Muscle of back (tissue), 13 donors: ENCODE measurements around the gene ARL10. TPM values are rescaled to one million over a fixed set of nuclear protein-coding genes. Genes with fewer than 3 reads are reported as not detected.

Source experiments
- DNase-seq, 3 donors: peaks; one replicate each; pipeline versions ENCODE4 v3.0.0 to v3.0.0-alpha.2; 2013
- long read RNA-seq, 9 donors: transcript quantifications; one replicate each; lab custom pipeline, GENCODE V29; 2026
- polyA plus RNA-seq, 10 donors: library from polyadenylated mRNA; unstranded; fragments of 120-200 nt; gene quantifications; one replicate each; pipeline ENCODE4 v1.2.1, GENCODE V29; 2013; ENCODE audit not compliant: insufficient read length in 10 of 10

ARL10 gene, protein sequence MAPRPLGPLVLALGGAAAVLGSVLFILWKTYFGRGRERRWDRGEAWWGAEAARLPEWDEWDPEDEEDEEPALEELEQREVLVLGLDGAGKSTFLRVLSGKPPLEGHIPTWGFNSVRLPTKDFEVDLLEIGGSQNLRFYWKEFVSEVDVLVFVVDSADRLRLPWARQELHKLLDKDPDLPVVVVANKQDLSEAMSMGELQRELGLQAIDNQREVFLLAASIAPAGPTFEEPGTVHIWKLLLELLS
- polyA plus RNA-seq, result 10 to 100 TPM in 6 of 10 donors, 1 to 10 TPM in 4; 8.6 to 13.6 (median 10.9) TPM
- long read RNA-seq, donor 1, full-length matches to known transcripts, result 3 of 3 reads
- long read RNA-seq, donor 1, partial matches to known transcripts, result 0 of 3 reads
- long read RNA-seq, donor 1, other reads (novel, unspliced or antisense), result 0 of 3 reads
- long read RNA-seq, donor 2, partial matches to known transcripts, result 5 of 27 reads
- long read RNA-seq, donor 2, other reads (novel, unspliced or antisense), result 22 of 27 reads
- long read RNA-seq, donor 3, result 0 reads
- long read RNA-seq, donor 4, full-length matches to known transcripts, result 1 of 15 reads
- long read RNA-seq, donor 4, partial matches to known transcripts, result 5 of 15 reads
- long read RNA-seq, donor 4, other reads (novel, unspliced or antisense), result 9 of 15 reads
- long read RNA-seq, donor 5, full-length matches to known transcripts, result 3 of 3 reads
- long read RNA-seq, donor 5, partial matches to known transcripts, result 0 of 3 reads
- long read RNA-seq, donor 5, other reads (novel, unspliced or antisense), result 0 of 3 reads
- long read RNA-seq, donor 6, partial matches to known transcripts, result 0 of 37 reads
- long read RNA-seq, donor 6, other reads (novel, unspliced or antisense), result 36 of 37 reads
- long read RNA-seq, donor 7, full-length matches to known transcripts, result 3 of 3 reads
- long read RNA-seq, donor 7, partial matches to known transcripts, result 0 of 3 reads
- long read RNA-seq, donor 7, other reads (novel, unspliced or antisense), result 0 of 3 reads
- long read RNA-seq, donor 8, partial matches to known transcripts, result 0 of 1 reads
- long read RNA-seq, donor 8, other reads (novel, unspliced or antisense), result 0 of 1 reads
- long read RNA-seq, donor 9, result 0 reads

DNA sequence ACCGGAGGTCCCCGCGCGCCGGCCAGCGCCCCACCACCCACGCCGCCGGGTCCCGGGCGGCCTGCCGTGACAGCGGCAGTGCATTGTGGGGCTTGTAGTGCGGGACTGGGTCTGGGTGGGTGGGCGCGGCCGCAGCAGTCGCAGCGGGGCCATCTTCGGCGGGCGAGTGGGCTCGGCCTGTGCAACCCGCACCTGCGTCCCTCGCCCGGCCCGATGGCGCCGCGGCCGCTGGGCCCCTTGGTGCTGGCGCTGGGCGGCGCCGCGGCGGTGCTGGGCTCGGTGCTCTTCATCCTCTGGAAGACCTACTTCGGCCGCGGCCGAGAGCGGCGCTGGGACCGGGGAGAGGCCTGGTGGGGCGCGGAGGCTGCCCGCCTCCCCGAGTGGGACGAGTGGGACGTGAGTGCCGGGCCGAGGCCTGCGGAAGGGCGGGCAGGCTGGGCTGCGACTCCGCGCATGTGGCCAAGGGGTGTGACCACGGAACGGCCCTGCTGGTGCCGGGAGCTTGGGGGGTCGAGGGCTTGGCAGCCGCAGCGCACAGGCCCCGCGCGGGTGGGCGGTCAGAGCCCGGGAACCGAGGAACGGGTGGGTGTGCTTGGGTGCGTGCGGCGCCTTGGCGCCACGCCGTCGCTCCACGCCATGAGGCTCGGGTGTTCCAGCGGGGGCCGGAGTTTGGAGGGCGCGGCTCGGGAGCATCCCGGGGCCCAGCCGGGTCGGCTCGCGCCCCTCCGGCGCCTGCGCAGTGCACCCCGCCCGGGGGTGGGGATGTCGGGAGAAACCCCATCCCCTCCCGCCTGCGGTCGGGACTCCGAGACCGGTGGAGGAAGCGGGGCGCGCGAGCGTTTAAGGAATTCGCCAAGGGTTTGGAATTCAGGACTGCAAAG is at the start of gene ARL10:
Gene ARL10 (plus strand): TSS at position 137 of the 881 bp plus-strand sequence. CDS start 77 bp downstream, at position 214.
- peak; percentile 36 to 83 (median 61) for DNase-seq

- no peak for DNase-seq
Observed at GRCh38 chr5:176317534-176318374, 47.5 kb upstream of the ARL10 start.

- DNase-seq, result peak in 1 of 3 donors; percentile 7
Observed at GRCh38 chr5:176319827-176320554, 45.3 kb upstream of the ARL10 start.

- DNase-seq, result no peak
Observed at GRCh38 chr5:176320577-176320976, 44.7 kb upstream of the ARL10 start.

- no peak for DNase-seq
Observed at GRCh38 chr5:176334031-176334770, 31.1 kb upstream of the ARL10 start.

- DNase-seq, result no peak
Observed at GRCh38 chr5:176337913-176338312, 27.4 kb upstream of the ARL10 start.

DNA sequence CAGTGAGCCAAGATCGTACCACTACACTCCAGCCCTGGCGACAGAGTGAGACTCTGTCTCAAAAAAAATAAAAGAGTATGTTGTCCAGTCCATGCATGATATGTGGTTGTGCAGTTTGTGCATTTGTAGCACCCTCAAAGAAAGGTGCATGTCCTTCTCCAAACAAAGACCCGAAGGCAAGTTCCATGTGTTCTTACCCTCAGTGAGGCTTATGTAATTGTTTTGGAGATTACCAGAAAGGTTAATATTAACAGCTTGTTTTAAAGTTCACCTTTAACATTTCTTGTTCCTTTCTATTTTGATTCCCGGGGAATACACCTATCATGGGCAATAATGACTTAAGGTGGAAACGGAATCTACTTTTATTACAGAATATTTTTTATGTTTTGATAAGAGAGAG is 26.0 kb upstream of the ARL10 start:
- DNase-seq, result no peak

DNA sequence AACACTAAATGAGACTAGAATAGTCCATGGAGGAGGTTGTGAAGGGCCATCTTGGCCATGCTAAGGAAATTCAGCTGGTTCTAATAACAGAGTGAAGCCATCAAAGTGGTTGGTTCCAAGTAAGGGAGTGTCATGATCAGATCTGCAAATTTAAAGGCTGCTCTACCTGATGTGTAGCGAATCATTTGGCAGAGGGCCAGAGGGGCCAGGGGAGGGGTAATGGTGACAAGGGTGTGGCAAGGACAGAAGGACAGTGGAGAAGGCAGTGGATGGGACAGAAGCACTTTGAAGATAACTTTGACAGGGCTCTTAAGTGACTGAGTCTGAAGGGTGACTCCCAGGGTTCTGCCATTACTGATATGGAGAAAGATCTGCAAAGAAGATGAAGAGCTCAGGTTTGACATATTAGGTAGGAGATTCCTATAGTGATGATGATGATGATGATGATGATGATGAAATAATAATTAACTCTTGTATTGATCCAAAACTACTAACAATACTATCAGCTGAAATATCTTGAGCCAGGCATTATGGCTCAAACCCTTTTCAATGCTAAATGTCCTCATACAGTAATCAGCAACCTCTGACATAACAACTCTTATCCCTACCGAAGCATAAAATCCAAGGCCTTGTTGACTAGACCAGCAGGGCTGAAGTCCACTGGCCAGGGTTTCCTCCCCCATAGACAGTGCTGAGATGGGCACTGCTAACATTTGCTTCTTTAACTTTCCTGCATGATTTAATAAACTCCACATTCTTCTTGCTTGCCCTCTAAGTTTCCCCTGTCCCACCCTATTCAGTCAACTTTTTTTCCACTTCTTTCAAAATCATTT is 23.7 kb upstream of the ARL10 start:
- DNase-seq, result no peak

GRCh38 chr5:176342158-176342483 is 23.2 kb upstream of the ARL10 start:
- DNase-seq, result no peak

DNA sequence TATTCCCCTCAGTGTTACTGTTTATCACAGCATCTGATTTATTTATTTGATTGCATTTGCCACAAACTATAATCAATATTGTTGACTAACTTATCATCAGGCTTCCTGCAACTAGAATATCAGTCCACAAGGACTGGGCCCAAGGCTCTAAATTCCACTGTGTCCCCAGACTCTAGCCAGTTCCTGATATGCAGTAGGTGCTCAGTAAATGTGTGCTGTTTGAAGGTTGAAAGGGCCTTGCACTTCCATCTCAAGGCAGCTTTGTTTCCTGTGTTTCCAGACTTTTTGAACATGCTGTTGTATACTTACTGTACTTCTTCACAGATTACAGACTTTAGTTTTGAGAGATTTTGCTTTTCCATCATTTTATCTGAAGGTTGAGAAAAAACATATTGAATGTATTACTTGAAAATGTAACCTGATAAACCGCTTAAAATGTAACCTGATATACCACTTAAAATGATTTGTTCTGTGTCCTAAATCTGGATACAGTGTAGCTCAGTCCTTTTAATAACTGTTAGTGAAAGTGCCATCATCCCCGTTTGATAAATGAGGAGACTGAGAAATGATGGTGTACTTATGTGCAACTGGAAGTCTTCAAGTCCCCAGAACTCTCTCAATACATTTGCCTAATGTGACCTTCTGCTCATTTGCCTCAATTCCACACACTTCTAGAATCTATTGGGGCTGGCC is 22.4 kb upstream of the ARL10 start:
- DNase-seq, result no peak

DNA sequence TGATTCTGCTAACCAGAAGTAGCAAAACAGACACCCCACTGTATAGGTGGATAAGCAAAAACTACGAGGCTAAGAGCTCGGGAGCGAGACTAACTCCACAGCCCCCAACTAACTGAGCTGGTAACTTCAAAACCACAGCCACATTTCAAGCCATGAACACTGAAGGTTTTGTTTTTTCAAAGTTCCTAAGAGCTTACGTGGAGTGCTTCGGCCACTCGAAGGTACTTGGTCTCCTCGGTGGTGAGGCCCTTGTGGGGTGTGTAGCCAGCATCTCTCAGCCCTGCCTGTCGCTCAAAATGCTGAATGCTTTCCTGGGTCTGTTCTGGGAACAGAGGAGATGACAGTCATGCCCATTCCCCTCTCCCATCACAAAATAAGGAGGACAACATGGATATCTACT is 14.9 kb upstream of the ARL10 start:
- DNase-seq, result no peak

DNA sequence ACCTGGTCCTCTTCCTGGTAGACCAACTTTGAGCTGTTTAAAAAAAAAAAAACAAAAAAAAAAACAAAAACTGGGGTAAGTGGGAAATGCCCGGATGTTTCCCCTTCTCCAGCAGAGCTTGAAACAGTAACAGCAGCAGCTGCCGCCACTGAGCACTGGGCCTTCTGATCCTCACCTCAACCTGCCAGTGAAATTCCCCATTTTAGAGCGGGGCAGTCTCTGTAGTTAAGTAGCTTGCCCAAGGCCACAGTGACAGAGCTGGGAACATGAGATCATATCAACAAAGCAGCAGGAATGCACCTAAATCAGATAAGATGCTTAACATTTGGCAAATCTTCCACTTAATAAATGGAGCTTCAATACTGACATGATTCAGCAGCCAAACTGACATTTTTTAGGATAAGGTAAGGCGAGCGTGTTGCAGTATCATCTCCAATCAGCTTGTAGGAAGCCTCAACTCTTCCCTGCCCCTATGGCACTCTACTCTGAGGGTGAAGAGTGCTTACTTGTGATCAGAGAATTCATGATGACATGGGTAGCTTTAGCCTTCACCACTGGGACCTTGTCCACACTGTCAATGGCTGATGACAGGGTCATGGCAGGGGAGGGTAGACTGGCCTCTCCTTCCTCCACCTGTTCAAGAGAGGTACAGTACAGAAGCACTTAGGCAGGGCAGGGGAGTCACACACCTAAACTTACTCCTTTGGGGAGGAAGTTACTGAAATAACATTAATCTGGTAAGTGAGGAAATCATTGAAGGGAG is 13.0 kb upstream of the ARL10 start:
- no peak for DNase-seq

- peak; percentile 45 to 57 (median 51) for DNase-seq
Observed at GRCh38 chr5:176353533-176353932, 11.8 kb upstream of the ARL10 start.

GRCh38 chr5:176355400-176356178 is 9.7 kb upstream of the ARL10 start:
- no peak for DNase-seq

DNA sequence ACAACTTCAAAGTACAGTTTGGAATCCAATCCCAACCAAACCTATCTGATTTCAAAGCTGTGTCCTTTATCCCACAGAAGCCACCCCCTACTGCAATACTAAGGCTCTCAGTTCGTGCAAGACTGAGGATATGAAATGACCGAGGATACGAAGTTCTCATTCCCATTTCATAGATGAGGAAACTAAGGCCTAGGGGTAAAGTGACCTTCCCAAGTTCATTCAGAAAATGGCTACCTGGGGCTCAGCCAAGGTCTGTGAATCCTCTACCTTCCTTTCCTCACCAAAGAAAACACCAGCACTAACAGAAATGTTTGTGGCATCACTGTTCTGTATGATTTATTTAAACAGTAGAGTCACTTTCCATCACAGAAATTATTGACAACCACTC is 9.1 kb upstream of the ARL10 start:
- DNase-seq, result no peak

GRCh38 chr5:176359658-176360057 is 5.6 kb upstream of the ARL10 start:
- no peak for DNase-seq
